NCI-H748 treated with DMSO at 0.1 percent for 48 hours (cell line): ENCODE measurements around the gene TUBB2A.
"Not testable (repeated sequence)": the region's sequence is repeated elsewhere in the genome, so short reads cannot be mapped to it uniquely, and the experiment has no call there.

Source experiments
- DNase-seq: peaks from one replicate; lab custom pipeline; 2025; lab: John Stamatoyannopoulos, UW

The TUBB2A gene

DNA sequence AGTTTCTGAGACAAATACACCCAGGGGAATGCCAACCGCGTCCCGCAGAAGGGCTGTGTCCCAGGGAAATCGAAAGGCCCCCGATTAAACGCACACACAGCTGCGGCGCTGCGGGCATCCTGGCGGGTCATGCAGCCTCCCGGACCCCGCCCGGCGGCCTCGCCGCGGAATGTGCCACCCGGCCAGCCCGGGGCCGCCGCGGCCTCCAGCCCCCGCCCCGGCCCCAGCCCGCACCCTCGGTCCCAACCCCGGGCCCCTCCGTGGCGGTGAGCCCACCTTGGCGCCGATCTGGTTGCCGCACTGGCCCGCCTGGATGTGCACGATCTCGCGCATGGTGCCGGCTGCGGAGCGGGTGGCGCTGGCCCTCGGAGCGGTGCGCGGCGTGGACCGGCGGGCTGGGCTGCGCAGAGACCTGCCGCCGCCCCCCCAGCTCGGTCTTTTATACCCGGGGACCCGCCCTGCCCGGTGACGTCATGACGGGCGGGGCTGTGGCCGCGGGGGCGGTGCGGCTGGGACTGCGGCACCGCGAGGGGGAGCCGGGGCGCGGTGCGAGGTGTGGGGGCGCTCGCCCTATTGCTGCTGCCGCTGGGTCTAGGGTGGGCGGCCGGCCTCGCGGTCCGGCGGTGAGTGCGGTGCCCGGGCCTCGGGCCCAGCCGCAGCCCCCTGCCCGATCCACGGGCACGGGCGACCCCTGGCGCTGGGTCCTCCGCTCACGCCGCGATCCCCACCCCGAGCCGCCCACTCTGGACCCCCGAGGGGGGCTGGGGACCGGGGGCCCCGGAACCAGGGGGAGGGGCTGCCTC, at the start of gene TUBB2A:
Gene TUBB2A, minus strand, starts transcription at position 414 of the 803 bp plus-strand sequence. Its CDS starts 81 bp downstream, at position 333.
- peak; percentile 68 for DNase-seq

DNA sequence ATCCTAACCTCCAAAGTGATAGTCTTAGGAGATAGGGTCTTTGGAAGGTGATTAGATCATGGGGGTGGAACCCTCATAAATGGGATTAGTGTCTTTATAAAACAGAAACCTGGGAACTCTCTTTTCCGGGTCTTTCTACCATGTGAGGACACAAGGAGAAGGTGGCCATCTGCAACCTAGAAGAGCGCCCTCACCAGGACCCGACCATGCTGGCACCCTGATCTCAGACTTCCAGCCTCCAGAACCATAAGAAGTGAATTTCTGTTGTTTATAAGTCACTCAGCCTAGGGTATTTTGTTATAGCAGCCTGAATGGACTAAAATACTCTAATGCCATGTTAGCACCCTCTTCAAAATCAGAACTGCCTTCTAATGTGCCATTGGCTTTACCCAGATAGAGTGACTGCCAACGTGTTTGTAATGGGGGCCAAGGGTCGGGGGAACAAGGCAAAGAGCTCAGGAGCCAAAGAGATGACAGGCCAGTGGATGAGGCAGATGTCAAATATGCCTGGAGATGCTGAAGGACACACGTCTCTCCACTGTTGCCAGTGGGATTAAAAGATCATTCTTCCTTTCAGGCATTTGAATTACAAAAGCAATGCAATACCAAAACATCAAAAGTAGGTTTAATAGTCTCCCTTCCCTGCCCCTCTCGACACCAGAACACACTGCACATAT, 49.1 kb upstream of the TUBB2A start:
- DNase-seq = no peak

DNA sequence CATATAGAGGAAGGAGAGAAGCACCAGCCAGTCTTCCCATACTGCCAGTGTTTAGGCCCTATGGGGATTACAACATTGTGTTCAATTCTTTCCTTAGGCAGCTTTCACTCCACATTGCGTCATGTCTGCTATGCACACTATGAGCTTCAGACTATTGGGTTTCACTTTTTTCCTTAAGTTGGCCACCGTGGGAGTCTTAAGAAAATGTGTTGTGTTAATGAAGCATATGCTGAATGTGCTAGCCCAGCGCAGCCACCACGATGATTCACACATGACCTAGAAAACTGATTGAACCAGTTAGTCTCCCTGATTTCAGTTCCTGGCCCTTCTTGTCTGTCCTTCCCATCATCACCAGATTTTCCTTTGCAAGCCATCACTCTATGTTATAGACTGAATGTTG, 48.6 kb upstream of the TUBB2A start:
- no peak for DNase-seq

DNA sequence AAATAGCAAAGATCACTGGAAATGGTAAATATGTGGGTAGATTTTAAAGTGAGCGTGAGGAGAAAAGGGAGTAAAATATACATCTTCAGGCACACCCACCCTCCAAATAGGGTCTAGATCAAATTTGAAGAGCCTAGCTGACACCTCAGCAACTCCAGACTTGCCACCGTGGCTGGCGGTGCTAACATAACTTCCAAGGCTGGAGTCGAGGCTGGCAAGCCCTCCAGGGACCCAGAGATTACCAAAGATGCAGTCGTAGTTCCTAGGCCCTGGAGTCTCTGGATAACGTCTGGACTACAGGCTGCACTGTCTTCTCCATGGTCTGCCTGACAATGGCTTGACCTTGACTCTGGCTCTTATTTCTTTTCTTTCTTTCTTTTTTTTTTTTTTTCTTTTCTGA, 47.6 kb upstream of the TUBB2A start:
- no peak for DNase-seq

DNA sequence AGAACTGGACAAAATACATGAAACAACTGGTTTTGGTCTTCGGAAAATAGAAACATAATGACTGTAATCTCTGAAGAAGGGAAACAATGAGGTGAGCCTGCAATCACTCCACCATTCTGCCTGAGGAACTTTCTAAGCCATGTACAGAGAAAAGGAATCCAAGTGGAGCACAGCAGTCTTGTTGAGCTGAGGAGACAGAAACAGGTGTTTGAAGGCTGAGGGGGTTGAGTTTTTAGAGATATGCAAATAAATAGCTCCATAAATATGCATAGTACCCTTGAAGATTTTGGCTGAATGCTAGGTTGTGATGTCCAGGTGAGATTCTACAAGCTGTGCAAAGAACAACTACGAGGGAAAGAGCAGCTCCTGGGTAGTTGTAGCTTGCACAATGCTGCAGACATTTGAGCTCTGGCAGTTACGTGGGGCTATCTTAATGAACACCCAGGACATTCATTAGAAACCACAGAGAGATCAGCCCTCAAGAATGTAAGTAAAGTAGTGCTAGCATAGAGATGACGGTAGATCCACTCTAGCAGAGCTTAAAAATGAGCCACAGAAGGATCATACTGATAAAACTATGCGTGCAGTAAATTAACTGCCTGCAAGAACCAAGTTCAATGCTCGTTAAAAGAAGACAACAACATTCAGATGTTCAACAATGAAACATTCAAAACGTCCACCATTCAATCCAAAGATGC, 45.8 kb upstream of the TUBB2A start:
- no peak for DNase-seq

DNA sequence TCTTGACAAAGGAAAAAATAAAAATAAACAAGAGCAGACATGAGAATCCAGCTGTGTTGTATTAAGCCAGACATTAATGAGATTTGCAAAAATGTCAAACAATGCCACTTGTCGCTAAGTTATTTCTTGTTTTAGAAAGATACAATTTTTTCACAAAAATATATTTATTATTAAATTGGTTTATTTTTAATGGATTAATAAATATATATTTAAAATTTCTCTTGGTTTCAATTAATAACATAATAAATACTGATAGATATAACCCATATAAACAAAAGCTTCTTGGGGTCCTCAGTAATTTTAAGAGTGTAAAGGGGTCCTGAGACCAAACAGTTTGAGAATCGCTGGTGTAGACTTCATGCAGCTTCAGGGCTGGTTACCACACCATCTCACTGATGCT, 44.0 kb upstream of the TUBB2A start:
- no peak for DNase-seq

DNA sequence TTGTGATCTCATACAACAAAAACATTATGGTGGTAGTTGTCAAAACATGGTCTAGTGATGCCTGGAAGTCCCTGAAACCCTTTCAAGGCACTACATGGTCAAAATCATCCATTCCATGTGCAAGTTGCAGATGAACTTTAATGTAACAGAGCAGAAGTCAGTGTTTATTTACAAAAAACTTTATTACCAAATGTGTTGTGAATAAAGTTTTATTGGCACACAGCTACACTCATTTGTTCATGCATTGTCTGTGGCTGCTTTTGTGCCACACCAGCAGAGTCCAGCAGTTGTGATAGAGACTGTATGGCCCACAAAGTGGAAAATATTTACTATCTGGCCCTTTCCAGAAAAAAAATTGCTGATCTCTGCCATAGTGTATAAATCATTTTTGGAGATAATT, 43.3 kb upstream of the TUBB2A start:
- no peak for DNase-seq

DNA sequence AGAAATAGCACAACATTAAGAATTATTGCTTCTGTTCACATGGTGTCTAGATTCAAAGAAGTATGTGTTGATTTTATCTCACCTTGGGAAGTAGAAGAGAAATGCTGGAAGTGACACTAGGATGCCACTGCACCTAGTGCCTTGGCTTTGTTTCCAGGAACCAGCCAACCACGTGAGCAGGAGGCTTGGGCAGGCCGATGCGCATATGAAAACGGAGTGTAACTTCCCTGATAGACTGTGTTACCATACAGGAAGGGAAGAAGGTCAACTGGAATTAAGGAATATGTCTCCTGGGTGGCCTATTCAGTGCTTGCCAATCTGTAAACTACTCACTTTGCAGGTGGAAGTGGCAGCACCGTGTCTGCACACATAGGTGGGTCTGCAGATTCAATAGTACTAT, 42.0 kb upstream of the TUBB2A start:
- DNase-seq = no peak

DNA sequence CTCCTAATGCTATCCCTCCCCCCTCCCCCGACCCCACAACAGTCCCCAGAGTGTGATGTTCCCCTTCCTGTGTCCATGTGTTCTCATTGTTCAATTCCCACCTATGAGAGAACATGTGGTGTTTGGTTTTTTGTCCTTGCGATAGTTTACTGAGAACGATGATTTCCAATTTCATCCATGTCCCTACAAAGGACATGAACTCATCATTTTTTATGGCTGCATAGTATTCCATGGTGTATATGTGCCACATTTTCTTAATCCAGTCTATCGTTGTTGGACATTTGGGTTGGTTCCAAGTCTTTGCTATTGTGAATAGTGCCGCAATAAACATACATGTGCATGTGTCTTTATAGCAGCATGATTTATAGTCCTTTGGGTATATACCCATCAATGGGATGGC, 40.4 kb upstream of the TUBB2A start:
- DNase-seq = not testable (repeated sequence)

DNA sequence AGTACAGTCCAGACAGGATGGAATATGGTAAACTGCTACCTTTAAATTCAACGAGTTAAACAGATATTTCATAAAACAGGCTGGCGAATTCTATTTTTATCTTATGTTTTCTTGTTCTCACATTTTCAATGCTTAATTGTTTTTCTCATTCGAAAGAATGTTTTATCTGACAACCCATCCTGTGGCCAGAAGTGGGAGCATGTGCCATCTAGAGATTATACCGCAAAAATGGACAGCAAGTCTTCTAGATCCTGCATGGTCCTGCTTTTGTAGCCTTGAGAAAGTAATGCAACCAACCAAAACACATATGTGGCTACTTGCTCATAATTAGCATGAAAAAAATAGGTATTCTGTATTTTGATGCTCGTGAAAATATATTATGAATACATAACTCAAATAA, 39.4 kb upstream of the TUBB2A start:
- DNase-seq = no peak

DNA sequence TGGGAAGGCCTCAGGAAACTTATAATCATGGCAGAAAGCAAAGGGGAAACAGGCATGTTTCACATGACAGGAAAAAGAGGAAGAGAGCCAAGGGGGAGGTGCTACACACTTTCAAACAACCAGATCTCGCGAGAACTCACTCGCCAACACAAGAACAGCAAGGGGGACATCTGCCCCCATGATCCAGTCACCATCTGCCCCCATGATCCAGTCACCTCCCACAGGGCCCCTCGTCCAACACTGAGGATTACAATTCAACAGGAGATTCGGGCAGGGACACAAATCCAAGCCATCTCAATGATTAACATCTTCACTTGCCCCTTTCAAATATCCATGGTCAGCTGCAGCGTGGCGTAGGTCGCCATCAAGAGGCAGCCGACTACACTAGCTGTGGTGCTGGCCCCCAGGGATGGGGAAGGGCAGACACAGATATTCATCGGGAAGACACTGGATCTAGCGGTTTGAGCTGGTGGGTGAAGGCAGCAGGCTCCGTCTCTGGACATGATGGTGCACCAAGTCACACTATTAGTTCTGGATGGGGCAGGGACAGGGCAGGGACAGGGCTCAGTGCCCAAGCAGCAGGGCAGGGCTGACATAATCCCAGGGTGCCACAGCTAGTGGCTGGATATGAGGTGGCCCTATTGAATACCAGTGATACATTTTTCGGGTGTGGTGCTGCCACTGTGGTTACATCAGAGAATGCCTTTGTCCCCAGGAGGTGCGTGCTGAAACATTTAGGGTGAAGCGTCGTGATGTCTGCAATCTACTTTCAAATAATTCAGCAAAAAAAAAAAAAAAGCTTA, 38.6 kb upstream of the TUBB2A start:
- peak; percentile 93 for DNase-seq

DNA sequence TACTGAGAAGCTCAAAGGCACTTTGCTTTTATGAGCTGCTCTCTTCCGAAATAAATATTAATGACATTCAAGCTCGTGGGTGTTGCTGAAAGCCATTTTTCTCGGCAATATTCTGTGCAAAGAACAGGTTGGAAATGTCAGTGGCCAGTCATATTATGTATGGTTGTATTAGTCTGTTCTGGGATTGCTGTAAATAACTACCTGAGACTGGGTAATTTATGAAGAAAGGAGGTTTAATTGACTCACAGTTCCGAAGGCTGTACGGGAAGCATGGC, 38.0 kb upstream of the TUBB2A start:
- no peak for DNase-seq

DNA sequence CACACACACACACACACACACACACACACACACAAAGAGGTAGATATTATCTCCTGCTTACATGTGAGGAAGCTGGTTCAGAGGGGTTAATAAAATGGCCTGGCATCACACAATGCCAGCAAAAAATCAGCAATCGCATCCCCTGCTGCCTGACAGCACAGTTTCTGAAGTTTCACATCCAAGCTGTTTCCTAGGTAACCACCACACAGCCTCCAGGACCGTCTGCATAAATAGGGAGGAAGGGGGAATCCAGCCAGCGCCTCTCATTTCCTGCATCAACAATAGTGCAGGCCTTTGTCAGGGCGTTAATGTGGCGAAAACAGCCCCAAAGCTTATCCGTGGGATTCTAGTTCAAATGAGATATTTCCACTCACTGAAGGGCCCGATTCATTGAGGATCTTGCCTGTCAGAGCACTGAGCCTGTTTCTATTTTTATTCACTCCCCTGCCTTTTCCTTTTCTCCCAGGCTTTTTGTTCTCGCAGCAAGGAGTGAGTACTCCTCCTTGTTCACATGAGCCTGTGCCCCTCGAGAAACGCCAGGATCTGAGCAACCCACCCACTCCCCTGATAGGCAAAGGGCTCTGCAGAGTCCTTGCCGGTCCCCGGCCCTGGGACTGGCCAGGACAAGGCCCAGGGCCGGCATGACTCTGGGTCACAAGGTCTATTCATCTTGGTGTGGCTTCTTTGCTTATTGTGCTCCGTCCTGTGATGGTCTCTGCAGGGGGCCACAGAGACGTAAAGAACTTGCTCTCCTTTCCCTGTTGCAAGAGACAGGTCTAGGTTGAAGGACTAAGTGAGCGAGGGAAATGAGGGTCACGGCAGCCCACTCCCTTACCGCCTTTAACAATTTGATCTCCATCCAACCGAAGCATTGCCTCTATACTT, 37.4 kb upstream of the TUBB2A start:
- peak; percentile 89 for DNase-seq

DNA sequence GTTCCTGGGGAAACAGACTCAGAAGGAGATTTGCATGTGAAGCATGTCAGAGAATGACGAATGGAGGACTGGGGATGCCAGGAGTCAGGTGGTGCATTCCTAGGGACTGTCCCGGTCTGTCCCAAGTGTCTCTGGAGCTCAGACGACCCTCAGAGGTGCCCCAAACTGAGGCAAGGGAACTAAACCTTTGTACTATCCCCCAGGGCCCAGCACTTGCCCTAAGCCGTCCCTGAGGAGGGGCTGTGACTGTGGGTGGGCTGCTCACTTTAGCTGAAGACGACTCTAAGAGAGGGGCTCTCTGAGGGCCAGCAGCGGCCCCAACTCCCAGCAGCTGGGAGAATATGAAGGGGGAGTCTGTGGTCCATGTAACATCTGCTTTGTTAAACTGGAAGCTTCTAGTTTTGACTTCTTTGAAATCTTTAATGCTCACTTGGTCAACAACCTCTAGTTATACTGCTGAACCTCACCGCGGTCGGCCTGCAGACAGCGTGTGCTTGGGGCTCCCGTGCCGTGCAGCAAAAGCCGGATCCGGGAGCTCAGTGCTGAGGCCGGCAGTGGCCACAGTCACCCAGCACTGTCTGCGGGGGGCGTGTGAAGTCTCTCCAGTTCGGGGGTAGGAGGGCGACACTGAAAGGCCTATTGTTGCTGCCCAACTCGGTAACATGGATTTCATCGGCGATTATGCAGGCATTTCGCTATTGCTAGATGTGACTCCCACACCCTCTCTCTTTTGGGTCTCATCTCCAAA, 35.9 kb upstream of the TUBB2A start:
- no peak for DNase-seq

DNA sequence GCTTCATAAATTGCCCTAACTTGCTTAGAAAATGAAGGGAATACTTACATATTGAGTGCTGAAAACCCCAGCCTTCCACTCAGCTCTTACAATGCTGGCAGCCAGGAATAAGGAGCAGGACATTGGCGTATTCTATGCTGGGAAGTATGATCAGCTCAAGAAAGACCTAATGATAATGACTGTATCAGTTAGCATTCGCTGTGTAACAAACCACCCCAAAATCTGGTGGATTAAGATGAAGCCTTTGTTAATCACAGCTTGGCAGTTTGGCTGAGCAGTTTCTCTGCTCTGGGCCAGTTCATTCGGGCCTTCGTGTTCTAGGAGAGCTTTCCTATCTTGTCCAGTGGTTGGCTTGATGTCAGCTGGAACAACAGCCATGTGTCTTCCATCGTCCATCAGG, 33.4 kb upstream of the TUBB2A start:
- no peak for DNase-seq

DNA sequence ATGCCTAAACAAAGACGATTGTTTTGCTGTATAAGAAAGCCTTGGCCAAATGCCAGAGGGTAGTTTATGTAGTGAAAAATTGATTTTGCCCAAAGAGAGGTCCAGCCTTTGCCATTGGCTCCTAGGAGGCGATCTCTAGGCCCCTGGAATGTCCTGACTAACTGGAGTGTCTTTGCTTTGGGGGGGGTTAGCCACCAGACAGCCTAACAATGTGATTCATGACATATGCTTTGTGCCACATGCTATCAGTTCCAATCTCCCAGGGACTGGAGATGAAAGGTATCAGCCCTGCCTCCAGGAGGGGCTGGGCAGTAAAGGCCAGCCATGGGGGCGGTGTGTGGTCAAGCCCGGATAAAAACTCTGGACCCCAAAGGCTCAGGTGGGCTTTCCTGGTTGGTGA, 32.7 kb upstream of the TUBB2A start:
- DNase-seq = no peak

DNA sequence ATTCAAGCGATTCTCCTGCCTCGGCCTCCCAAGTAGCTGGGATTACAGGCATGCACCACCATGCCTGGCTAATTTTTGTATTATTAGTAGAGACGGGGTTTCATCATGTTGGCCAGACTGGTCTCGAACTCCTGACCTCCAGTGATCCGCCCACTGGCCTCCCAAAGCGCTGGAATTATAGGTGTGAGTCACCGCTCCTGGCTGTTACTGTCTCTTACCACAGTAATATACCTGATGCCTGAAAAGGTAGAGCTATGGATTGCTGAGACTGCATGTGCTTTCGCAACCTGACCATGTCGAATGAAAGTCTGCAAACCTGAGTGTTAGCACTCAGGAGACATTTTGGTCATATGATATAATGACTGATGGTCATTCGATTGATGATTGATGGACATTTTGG, 31.8 kb upstream of the TUBB2A start:
- DNase-seq = not testable (repeated sequence)

DNA sequence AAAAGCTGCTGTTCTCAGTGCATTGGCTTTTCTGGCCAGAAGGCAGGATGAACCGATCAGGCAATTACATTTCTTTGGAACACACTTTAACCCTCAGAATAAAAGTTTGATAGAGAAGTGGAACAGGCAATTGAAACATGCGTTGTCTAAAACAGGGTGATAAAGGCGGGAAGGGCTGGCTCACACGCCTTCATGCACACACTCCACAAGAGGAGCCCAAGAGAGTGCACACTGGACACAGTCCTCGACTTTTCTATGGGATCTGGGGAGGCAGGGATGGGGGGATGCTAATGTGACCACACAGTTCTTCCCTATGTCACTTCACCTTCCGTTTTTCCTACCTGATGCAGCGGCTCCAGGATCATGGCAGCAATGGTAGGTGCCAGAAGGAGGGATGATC, 30.9 kb upstream of the TUBB2A start:
- DNase-seq = no peak

DNA sequence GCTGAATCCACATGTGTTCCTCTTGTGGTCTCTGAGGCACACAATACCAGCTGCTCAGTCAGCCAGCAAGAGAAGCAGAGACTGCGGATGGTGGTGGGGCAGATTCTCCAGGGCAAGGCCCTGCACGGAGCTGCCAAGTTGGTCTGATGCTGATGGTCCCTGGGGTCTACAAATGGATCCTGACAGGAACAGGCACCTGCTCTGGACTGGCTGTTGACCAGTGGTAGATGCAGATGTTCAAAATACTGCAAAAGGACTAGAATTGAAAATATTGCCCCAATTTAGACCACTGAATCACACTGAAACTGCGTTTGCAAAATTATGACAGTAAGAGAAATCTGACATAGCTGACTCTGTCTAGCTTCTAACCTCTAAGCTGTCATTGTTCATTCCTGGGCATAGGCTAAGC, 29.6 kb upstream of the TUBB2A start:
- DNase-seq = no peak

DNA sequence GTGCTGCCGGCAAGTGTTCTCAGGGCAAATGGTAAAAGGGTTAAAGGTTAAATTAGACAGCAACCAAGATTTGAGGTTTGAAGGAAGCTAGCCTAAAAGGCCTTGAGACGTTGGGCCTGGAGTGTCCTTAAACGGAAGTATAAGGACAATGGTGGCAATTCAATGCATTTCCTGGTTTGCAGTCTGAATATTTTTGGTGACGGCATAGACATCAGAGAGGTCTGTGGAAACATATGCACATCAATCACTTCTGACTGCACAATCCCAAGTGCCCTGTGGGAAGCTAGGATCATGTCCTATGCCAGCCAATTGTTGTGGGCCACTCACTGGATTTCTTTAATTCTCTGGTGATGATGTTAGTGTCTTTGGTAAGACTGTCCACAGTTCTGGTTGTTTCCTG, 25.7 kb upstream of the TUBB2A start:
- no peak for DNase-seq

DNA sequence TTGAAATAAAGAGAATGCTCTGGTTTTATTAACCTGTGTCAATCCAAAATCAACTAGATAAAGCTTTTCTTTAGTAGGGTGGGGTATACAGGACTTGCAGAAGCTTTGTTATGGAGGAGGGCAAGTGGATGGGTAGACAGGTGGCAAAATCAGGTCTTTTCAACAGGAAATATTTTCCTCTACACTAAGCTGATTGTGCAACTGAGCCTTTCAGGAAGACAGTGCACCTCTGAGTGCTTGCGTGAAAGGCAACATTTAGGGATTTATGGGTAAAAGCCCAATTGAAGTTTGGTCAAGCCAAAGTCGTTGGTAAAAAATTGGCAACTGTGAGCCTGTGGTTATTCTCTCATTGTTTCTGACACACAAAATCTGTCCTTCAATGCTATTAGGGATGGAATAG, 23.8 kb upstream of the TUBB2A start:
- no peak for DNase-seq
